Activated CD4-positive, alpha-beta T cell treated with anti-CD3 and anti-CD28 coated beads for 1 hour (primary cell): ENCODE results near the gene GP5.

ENCODE experiments used
- DNase-seq: peaks from one replicate; pipeline ENCODE4 v3.0.0-alpha.2; 2020

GP5 gene

GRCh38 chr3:194375473-194376240 is 23.4 kb downstream of the GP5 start:
- DNase-seq: no peak

DNA sequence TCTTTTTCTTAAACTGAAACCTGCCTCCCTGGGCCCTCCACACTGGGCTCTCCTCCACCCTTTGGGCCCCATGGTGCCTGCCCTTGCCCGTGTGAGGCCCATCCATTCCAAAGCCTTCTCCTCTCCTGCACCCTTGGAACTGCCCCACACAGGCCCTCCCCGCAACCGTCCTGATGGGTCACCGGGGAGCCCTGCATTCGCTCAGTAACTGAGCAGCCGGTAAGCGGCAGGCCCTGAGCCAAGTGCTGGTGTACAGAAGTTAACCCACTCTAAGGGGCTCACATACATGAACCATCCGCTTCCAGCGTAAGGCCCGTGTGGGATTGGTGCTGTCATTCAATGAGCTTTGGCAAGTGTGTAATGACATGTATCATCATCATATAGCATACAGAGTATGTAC is 24.1 kb downstream of the GP5 start:
- DNase-seq: no peak

DNA sequence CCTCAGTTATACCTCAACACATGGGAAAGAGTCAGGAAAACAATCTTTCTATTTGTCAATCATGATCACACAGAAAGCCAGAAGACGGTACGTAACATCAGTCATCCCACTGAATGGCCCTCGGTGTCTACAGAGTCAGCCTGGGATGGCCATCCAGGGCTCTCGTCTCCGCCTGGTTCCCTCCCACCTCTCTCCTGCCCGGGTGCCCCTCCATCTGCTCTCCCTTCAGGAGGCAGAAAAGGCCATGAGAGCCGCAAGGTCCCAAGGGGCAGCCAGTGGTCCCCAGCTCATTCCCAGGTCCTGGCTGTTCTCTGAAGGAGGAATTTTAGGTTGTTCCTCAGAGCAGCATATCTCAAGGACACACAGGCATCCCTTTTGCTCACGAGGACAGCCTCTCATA is 25.2 kb downstream of the GP5 start:
- no peak for DNase-seq

DNA sequence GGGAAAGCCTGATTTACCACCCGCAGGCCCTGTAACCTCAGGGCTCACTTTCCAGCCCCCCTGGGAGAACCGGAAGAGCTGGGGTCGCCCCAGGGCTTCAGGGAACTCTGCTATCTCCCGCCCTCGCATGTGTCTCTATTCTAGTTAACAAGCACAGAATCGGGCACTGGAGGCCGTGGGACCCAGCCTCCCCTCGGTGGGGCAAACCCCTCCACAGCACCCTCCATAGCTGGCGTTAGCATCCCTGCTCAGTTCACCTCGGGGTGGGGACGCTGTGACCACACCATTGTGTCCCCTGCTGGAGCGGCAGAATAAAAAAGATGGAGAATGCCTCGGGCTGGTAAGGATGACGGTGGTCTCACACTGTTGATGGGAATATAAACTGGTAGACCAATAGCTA is 26.0 kb downstream of the GP5 start:
- DNase-seq: no peak

DNA sequence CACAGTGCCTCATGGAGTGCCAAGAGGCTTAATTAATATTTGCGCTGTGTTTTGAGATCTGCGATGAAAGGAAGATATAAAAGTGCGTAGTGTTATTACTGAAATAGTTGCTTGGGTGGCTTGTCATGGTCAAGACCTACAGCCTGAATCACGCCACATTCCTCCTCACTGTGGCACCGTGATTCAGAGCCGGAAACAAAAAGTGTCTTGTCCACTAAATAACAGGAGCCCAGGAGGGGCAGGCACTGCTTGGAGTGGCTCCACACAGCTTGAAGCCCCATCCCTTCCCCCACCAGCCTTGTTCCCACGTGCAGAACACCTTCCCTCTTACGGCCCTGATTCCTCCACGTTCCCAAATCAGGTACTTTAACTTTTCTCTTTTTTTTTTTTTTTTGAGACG is 28.3 kb downstream of the GP5 start:
- no peak for DNase-seq

- DNase-seq: no peak
Observed at GRCh38 chr3:194369522-194370279, 29.4 kb downstream of the GP5 start, which contains the start of gene LRRC15. Gene LRRC15 (minus strand): TSS chr3:194369743. CDS start chr3:194361043, 8,700 bp downstream.

GRCh38 chr3:194368918-194369317 is 30.1 kb downstream of the GP5 start:
- no peak for DNase-seq

DNA sequence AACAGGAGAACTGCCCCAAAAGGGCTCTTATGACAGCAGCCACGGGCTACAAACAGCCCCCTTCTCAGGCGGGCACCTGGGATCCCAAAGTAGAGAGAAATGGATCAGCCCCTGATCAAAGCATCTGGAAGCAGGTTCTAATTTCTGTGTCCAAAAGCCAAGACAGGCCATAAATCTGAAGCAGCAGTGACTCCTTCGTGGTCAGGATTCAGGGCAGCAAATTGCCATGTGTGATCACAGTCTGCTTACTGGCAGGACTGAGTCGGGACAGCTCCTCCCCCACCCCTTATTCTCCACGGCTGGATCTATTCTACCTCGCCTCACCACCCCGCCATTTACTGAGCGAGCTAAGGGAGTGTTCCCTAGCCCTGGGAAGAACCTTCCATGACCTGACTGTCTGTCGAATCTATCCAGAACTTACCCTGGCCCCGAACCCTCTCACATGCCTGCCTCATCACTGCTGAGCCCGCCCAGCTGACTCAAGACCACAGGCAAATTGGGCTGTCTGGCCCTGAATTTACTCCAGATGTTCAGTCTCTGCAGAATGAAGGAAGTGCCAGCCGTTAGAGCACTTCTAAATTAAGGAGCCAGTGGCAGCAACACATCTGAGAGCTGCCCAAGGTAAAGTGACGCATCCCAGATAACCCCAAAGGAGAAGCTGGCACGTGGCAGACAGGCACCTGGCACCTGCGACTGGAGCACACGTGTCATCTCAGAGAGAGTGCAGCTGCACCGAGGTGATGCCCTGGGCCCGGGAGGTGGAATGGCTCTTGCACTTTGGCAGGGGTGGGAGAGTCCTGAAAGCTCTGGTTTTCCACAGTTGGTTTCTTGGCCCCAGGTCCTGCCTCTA is 30.8 kb downstream of the GP5 start:
- DNase-seq: no peak

DNA sequence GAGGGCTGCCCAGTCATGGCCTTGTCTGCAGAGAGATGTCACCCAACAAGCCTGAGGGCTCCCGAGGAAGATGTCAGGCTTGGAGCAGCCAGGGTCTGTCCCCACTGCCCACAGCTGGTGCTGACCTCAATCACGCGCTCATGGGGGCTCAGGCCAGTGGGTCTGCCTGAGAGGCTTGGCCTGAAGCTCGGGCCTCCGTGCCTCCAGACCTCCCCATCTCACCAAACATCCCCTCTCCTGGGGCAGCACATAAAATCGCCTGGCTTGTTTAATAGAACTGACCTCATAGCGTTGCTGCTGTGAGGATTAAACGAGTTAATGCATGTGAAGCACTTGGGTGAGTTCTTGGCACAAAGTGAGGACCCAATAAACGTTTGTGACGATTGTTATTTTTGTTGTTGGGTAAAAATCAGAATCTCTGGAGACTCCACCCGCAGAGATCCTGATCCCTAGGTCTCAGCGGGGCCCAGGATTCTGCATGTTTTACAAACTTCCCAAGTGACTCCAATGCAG is 33.0 kb downstream of the GP5 start:
- no peak for DNase-seq

- DNase-seq: no peak
Observed at GRCh38 chr3:194365526-194365925, 33.5 kb downstream of the GP5 start.

GRCh38 chr3:194364652-194365434 is 34.2 kb downstream of the GP5 start:
- no peak for DNase-seq

DNA sequence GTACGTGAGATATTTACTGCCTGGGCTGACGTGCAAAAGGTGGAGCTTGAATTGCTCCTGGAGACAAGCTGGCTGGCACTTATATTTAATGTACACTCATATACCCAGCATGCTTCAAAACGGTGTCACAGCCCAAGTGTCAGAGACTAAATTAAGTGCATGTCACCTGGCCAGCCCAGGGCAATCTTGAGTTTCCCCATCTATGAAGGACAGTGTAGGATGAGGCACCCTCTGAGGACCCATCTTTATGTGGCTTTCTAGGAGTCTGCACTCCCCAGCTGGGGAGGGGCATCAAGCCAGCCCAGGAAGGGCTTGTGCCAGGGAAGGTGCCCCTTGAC is 34.8 kb downstream of the GP5 start:
- no peak for DNase-seq

- DNase-seq: no peak
Observed at GRCh38 chr3:194360568-194360967, 38.5 kb downstream of the GP5 start.

DNA sequence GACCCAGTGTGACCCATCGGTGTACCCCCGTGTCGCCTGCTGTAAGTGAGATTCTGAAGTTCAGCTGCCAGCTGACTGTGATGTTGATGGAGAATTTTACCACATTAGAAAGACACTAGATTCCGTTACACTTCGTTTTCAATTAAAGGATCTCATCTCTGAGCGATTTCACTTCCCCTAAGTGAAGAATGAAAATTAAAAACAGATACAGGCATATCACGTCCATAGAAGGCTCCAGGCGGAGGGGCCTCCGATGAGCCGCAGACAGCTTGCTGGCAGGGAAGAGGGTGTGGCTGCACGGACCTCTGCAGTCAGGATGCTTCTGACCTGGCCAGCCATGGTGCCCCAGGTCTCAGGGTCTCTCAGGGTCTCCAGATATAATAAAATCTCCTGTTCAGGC is 41.4 kb downstream of the GP5 start:
- no peak for DNase-seq

DNA sequence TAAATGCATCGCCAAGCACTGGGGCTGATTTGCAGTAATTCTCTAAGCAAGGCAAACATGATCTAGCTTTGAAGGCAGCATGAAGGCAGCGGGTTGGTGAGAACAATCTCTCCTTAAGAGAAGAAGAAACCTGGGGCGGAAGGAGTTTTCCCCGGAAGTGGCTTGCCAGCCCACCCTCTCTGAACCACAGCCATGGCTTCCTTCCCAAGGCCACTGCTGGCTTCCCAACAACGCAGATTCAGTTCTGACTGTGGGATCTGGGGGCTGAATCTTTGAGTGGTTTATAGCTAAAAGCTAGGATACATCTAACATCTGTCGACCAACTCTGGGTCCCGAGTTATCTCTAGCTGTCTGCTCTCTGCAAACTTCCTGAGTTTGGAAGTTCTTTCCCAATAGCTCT is 43.7 kb downstream of the GP5 start:
- no peak for DNase-seq

DNA sequence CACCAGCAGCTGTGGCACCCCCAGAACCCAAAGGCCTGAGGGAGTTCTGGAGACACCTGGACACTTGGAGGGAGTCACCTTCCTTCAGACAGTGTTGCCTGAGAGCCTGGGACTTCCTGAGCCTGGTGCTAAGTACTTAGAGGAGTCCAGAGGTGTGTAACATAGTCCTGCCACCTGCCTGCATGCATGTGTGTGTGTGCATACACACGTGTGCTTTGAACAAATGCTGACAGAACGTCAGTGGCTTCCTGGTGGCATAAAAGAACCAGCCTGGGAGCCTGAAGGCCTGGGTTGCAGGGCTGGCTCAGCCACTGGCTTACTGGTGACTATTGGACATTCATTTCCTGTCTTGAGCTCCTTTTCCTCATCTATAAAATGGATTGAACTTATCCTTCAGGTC is 44.8 kb downstream of the GP5 start:
- DNase-seq: no peak

DNA sequence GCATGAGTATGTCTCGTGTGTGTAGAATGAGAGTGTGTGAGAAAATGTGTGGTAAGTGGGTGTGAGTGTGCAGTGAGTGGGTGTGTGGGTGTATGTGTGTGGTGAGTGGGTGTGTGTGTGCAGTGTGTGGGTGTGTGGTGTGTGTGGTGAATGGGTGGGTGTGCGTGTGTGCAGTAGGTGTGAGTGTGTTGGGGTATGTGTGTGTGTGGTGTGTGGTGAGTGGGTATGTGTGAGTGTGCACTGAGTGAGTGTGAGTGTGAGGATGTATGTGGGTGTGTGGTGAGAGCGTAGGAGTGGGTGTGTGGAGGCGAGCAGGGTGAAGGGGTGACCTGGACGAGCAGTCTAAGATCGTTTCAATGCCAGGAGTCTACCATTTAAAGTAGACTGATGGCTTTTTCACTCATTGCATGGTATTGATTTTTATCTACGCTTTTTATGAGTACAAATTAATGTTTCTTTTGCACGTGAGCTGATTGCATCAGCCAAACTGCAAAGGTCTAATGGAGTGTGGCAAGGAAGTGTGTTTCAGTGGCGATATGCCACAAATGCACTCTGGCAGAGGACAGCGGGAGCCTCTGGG is 46.3 kb downstream of the GP5 start:
- DNase-seq: no peak

DNA sequence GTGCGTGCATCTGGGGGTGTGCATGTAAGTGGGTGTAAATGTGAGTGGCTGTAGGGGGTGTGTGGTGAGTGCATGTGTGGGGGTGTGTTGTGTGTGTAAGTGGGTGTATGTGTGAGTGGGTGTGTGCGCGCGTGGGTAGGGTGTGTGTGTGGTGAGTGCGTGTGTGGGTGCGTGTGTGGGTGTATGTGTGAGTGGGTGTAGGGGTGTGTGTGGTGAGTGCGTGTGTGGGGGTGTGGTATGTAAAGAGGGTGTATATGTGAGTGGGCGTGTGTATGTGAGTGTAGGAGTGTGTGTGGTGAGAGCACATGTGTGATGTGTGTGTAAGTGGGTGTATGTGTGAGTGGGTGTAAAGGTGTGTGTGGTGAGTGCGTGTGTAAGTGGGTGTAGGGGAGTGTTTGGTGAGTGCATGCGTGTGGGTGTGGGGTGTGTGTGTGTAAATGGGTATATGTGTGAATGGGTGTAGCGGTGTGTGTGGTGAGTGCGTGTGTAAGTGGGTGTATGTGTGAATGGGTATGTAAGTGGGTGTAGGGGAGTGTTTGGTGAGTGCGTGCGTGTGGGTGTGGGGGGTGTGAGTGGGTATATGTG is 47.0 kb downstream of the GP5 start:
- DNase-seq: no peak

DNA sequence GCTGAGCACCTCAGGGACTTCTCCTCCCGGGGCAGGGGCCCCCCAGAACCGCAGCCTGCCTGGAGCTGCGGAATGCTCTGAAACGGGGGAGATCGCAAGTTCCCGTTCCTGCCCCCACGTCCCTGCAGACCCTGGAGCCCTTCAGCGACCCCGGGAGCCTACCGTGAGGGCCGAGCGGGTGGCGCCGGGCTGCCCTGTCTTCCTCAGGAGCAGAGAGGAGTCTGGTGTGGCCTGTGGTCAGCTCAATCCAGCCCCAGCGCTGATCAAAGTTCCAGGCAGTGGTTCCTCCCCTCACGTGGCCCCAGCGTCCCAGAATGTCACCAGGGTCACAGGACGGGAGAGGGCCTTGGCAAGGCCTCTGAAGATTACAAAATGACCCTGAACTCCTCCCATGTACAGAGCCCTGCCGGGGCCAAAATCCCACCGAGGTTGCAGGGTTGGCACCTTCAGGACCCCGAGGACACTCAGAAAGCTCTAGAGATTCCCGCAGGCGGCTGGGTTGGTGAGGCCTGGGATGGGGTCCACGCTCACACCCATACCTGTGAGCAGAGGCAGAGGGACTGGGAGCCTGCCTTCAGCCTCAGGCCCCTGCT is 47.9 kb downstream of the GP5 start, which contains the start of gene CPN2:
Gene CPN2, minus strand, starts transcription at position 249 of the 593 bp plus-strand sequence. CDS start 8,626 bp downstream, outside the sequence.
- DNase-seq: no peak

- no peak for DNase-seq
Observed at GRCh38 chr3:194350726-194351071, 48.4 kb downstream of the GP5 start.

DNA sequence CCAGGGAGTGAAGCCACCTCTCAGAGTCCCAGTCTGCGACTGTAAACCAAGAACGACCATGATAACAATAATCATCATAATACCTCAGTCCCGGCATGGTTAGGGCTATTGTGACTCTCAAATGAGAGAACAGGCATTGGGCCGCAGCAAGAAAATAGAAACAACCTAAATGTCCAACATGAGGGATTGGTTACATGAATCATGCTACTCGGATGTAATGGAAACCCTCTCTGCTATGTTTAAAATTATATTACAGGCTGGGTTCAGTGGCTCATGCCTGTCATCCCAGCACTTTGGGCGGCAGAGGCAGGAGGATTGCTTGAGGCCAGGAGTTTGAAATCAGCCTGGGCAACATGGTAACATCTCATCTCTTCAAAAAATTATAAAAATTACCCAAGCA is 50.7 kb downstream of the GP5 start:
- DNase-seq: no peak
